Effector CD4-positive, alpha-beta T cell (primary cell): ENCODE measurements around the gene GATA2. TPM values are rescaled to one million over a fixed set of nuclear protein-coding genes. Genes with fewer than 3 reads are reported as not detected.

Experiments
- DNase-seq: peaks from one replicate; pipeline ENCODE4 v3.0.0-alpha.2; 2020
- total RNA-seq: gene quantifications from one replicate; lab custom pipeline; 2026; lab: John Stamatoyannopoulos, UW

GATA2 gene
- not detected for total RNA-seq

GRCh38 chr3:128492671-128493569 is at the start of gene GATA2:
Gene GATA2, minus strand, starts transcription at chr3:128493201. Its CDS starts 6,170 bp downstream, at chr3:128487031.
- DNase-seq = no peak

- no peak for DNase-seq
Measured at GRCh38 chr3:128541246-128541645, 48.2 kb upstream of the GATA2 start.

GRCh38 chr3:128539376-128539775 is 46.4 kb upstream of the GATA2 start:
- no peak for DNase-seq

- DNase-seq = no peak
Measured at GRCh38 chr3:128537091-128537703, 44.2 kb upstream of the GATA2 start.

GRCh38 chr3:128532012-128532983 is 39.3 kb upstream of the GATA2 start:
- DNase-seq = no peak

GRCh38 chr3:128524374-128525299 is 31.6 kb upstream of the GATA2 start:
- no peak for DNase-seq

- no peak for DNase-seq
Measured at GRCh38 chr3:128523591-128523990, 30.6 kb upstream of the GATA2 start.

GRCh38 chr3:128521715-128522114 is 28.7 kb upstream of the GATA2 start:
- DNase-seq = no peak

GRCh38 chr3:128518587-128519490 is 25.8 kb upstream of the GATA2 start:
- no peak for DNase-seq

GRCh38 chr3:128517648-128518047 is 24.6 kb upstream of the GATA2 start:
- DNase-seq = no peak

- DNase-seq = no peak
Measured at GRCh38 chr3:128515967-128516366, 23.0 kb upstream of the GATA2 start.

GRCh38 chr3:128508852-128509251 is 15.9 kb upstream of the GATA2 start:
- DNase-seq = no peak

- no peak for DNase-seq
Measured at GRCh38 chr3:128506754-128507153, 13.8 kb upstream of the GATA2 start.

- no peak for DNase-seq
Measured at GRCh38 chr3:128505771-128506170, 12.8 kb upstream of the GATA2 start.

- DNase-seq = no peak
Measured at GRCh38 chr3:128504963-128505730, 12.1 kb upstream of the GATA2 start.

GRCh38 chr3:128504533-128504915 is 11.5 kb upstream of the GATA2 start:
- DNase-seq = no peak

GRCh38 chr3:128503751-128504532 is 10.9 kb upstream of the GATA2 start:
- DNase-seq = no peak

- DNase-seq = no peak
Measured at GRCh38 chr3:128503164-128503651, 10.2 kb upstream of the GATA2 start.

GRCh38 chr3:128502712-128503111 is 9.7 kb upstream of the GATA2 start:
- DNase-seq = no peak
